HG03439 (cell line): ENCODE measurements around the gene ZNF316.
"Not testable (repeated sequence)": the region's sequence is repeated elsewhere in the genome, so short reads cannot be mapped to it uniquely, and the experiment has no call there.

Experiments
- ATAC-seq: cut with Tn5 transposase; IDR thresholded peaks from one replicate; pipeline ENCODE4 v1.9.1; 2021; ENCODE audit warnings: mild to moderate bottlenecking, moderate library complexity; ENCODE audit not compliant: unreplicated experiment

The ZNF316 gene

GRCh38 chr7:6621195-6622133 is 15.7 kb upstream of the ZNF316 start:
- ATAC-seq: no peak

- ATAC-seq: no peak
Observed at GRCh38 chr7:6622134-6622710, 14.9 kb upstream of the ZNF316 start.

- no peak for ATAC-seq
Observed at GRCh38 chr7:6623589-6624245, 13.4 kb upstream of the ZNF316 start.

GRCh38 chr7:6624246-6624611 is 12.9 kb upstream of the ZNF316 start:
- ATAC-seq: no peak

- no peak for ATAC-seq
Observed at GRCh38 chr7:6628045-6628444, 9.1 kb upstream of the ZNF316 start.

- no peak for ATAC-seq
Observed at GRCh38 chr7:6630007-6630849, 6.9 kb upstream of the ZNF316 start.

GRCh38 chr7:6631605-6632004 is 5.5 kb upstream of the ZNF316 start:
- no peak for ATAC-seq

GRCh38 chr7:6634021-6634420 is 3.1 kb upstream of the ZNF316 start:
- no peak for ATAC-seq

GRCh38 chr7:6634971-6635370 is 2.1 kb upstream of the ZNF316 start:
- ATAC-seq: not testable (repeated sequence)

GRCh38 chr7:6637544-6638229 is 569 bp downstream of the ZNF316 start:
- peak; percentile 65 for ATAC-seq

GRCh38 chr7:6639032-6639431 is 1.9 kb downstream of the ZNF316 start:
- no peak for ATAC-seq

GRCh38 chr7:6639627-6640026 is 2.5 kb downstream of the ZNF316 start:
- no peak for ATAC-seq

- ATAC-seq: no peak
Observed at GRCh38 chr7:6640246-6640721, 3.2 kb downstream of the ZNF316 start.

GRCh38 chr7:6641305-6642035 is 4.4 kb downstream of the ZNF316 start:
- ATAC-seq: no peak

- no peak for ATAC-seq
Observed at GRCh38 chr7:6642239-6642839, 5.2 kb downstream of the ZNF316 start.

- ATAC-seq: no peak
Observed at GRCh38 chr7:6642861-6643640, 5.9 kb downstream of the ZNF316 start.

- no peak for ATAC-seq
Observed at GRCh38 chr7:6643915-6644625, 7.0 kb downstream of the ZNF316 start.

GRCh38 chr7:6644728-6645127 is 7.6 kb downstream of the ZNF316 start:
- ATAC-seq: no peak
